Uterus (tissue), 4 donors: Measurements from ENCODE around the gene ZBTB46. TPM values are rescaled to one million over a fixed set of nuclear protein-coding genes. Genes with fewer than 3 reads are reported as not detected.

ENCODE experiments used
- DNase-seq, 2 donors: peaks; one replicate each; pipeline ENCODE4 v3.0.0-alpha.2; 2019 to 2020
- H3K27ac ChIP-seq, 2 donors: fragments of 200-600 bp; sonication (generic); 1 replicate in 1 of 2; 2 replicates in 1 of 2; pipeline ENCODE4 v1.5.1; 2016 to 2018
- H3K27me3 ChIP-seq, 2 donors: fragments of 200-600 bp; sonication (generic); one replicate each; pipeline ENCODE4 v1.5.1; 2018 to 2019; ENCODE audit warnings: control low read depth in 1 of 2
- H3K36me3 ChIP-seq, 2 donors: fragments of 200-600 bp; sonication (generic); one replicate each; pipeline ENCODE4 v1.5.1; 2019; ENCODE audit warnings: control low read depth in 1 of 2
- H3K4me1 ChIP-seq, 2 donors: fragments of 200-600 bp; sonication (generic); one replicate each; pipeline ENCODE4 v1.5.1; 2018 to 2019; ENCODE audit warnings: control low read depth in 1 of 2
- H3K4me3 ChIP-seq, 2 donors: fragments of 200-600 bp; sonication (generic); 1 replicate in 1 of 2; 2 replicates in 1 of 2; pipeline ENCODE4 v1.5.1; 2018 to 2019; ENCODE audit warnings: mild to moderate bottlenecking in 1 of 2
- H3K9me3 ChIP-seq, 2 donors: fragments of 200-600 bp; sonication (generic); one replicate each; pipeline ENCODE4 v1.5.1; 2019; ENCODE audit warnings: control low read depth in 1 of 2
- CTCF ChIP-seq, 4 experiments: fragments of 200-600 bp in 2 of 4; fragments of 450-650 bp in 2 of 4; sonication (generic) in 2 of 4; IDR thresholded peaks; one replicate each; pipeline ENCODE4 v1.5.1; 2016 to 2019; ENCODE audit warnings: antibody characterized with exemption in 4 of 4, mild to moderate bottlenecking in 2 of 4, moderate library complexity in 1 of 4
- POLR2A ChIP-seq, 2 donors: fragments of 450-650 bp; IDR thresholded peaks; one replicate each; pipeline ENCODE4 v1.6.1; 2016; ENCODE audit warnings: antibody characterized with exemption in 2 of 2, mild to moderate bottlenecking in 1 of 2, moderate library complexity in 1 of 2
- intact Hi-C: fragments of 100-400 bp; cut with DNase I; formaldehyde crosslinking; loops from one replicate; pipeline ENCODE4 v1.15.1; 2023; ENCODE audit warnings: low total_unique reads
- total RNA-seq, 4 donors: library from RNA; depleted of rRNA in 3 of 4; stranded (reverse); fragments of >200 nt in 3 of 4; gene quantifications; one replicate each; pipeline versions ENCODE4 v1.1.0 to v1.2.4, GENCODE V29; 2014 to 2023
- donor health status: DM: yes; HTN: yes; CAD: no.

Gene ZBTB46
- total RNA-seq, 4 donors from 2014 or later: 5.0 to 62.8 (median 38.8) TPM

- Histone ChIP-seq H3K4me1 (peaks cover 0 to 24% of the 10 kb centered on the region in 2 donors), H3K9me3 (no peaks in the 10 kb centered on the region), H3K4me3 (peak overlapping the region; percentile 35 to 60), H3K27me3 (no peaks in the 10 kb centered on the region), H3K36me3 (no peaks in the 10 kb centered on the region), H3K27ac (peak overlapping the region; percentile 63 to 72)
- intact Hi-C loops: no loop called here
- no peak for DNase-seq
- TF ChIP-seq CTCF (IDR thresholded peaks at IDR 0.05) (no peak), POLR2A (IDR thresholded peaks at IDR 0.05) (no peak)
Observed at GRCh38 chr20:63831646-63831992, 555 bp upstream of the ZBTB46 start.

GRCh38 chr20:63829945-63830835 is 874 bp downstream of the ZBTB46 start:
- Histone ChIP-seq H3K9me3 (no peaks in the 10 kb centered on the region), H3K4me1 (peaks cover 0 to 21% of the 10 kb centered on the region in 2 donors), H3K27me3 (no peaks in the 10 kb centered on the region), H3K4me3 (peak overlapping the region; percentile 38 to 88), H3K27ac (peak overlapping the region; percentile 77 to 87), H3K36me3 (no peaks in the 10 kb centered on the region)
- DNase-seq: peak in 1 of 2 donors; percentile 37
- intact Hi-C loops: no loop called here
- TF ChIP-seq CTCF (IDR thresholded peaks at IDR 0.05) (no peak), POLR2A (IDR thresholded peaks at IDR 0.05) (no peak)

- Histone ChIP-seq H3K4me3 (peak overlapping the region; percentile 38 to 88), H3K9me3 (no peaks in the 10 kb centered on the region), H3K36me3 (no peaks in the 10 kb centered on the region), H3K27me3 (no peaks in the 10 kb centered on the region), H3K27ac (peak overlapping the region; percentile 77 to 87), H3K4me1 (peaks cover 0 to 18% of the 10 kb centered on the region in 2 donors)
- intact Hi-C loops: no loop called here
- TF ChIP-seq CTCF (IDR thresholded peaks at IDR 0.05) (no peak), POLR2A (IDR thresholded peaks at IDR 0.05) (no peak)
- no peak for DNase-seq
Observed at GRCh38 chr20:63829603-63829944, 1.5 kb downstream of the ZBTB46 start.

GRCh38 chr20:63828951-63829350 is 2.1 kb downstream of the ZBTB46 start:
- no peak for DNase-seq
- TF ChIP-seq POLR2A (IDR thresholded peaks at IDR 0.05) (no peak), CTCF (IDR thresholded peaks at IDR 0.05) (no peak)
- peaks cover 0 to 12% of the 10 kb centered on the region in 2 donors for H3K4me1 ChIP-seq
- H3K27ac ChIP-seq: peak overlapping the region; percentile 55 to 87
- H3K4me3 ChIP-seq: peak overlapping the region; percentile 8 to 88
- intact Hi-C loops: no loop called here
- H3K36me3 ChIP-seq: no peaks in the 10 kb centered on the region
- H3K27me3 ChIP-seq: no peaks in the 10 kb centered on the region
- no peaks in the 10 kb centered on the region for H3K9me3 ChIP-seq

- TF ChIP-seq POLR2A (IDR thresholded peaks at IDR 0.05) (no peak), CTCF (IDR thresholded peaks at IDR 0.05) (no peak)
- Histone ChIP-seq H3K36me3 (no peaks in the 10 kb centered on the region), H3K4me3 (peak overlapping the region in 1 of 2 donors; percentile 88), H3K9me3 (no peaks in the 10 kb centered on the region), H3K27me3 (no peaks in the 10 kb centered on the region), H3K27ac (peak overlapping the region; percentile 55 to 87), H3K4me1 (peaks cover 0 to 10% of the 10 kb centered on the region in 2 donors)
- no peak for DNase-seq
- intact Hi-C loops: no loop called here
Observed at GRCh38 chr20:63828545-63828944, 2.5 kb downstream of the ZBTB46 start.
